ENCODE data around the gene KRT8. TPM values are rescaled to one million over a fixed set of nuclear protein-coding genes. Genes with fewer than 3 reads are reported as not detected.

Gene KRT8
- total and polyA plus RNA-seq, 2 of the 13 experiments (the other 11 are each of a cell fraction or from before 2014, with no cell fraction given), result 498 to 718 TPM

DNA sequence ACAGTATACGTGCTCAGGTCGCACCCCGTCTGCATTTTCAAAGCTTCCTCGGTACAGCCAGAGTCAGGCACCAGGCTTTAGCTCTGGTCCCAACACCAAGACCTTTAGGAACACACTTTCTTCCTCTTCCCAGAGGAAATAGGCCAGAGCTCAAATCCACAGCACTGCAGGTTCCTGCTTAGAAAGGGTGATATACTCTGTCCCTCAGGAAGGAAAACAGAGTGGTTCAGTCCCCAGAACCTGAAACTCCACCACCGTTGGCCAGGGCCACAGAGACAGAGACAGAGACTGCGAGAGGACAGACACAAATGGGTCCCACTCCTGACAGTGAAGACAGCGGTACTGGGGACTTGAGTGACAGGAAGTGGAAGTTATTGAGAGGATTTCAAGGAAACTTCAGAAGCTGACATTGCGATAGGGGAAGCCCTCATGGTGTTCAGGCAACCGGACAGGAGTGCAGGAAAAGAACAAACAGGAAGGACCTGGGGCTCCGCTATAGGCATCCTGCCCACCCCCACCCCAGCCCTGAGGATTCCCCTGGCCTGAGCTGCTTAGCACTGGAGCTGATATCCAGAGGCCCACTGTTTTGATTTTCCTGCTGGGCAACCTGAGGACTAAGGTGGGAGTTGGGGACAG lies 5.5 kb upstream of the KRT8 start (continued):
- TF ChIP-seq SAP130 (CRISPR knock-in tag; IDR thresholded peaks at IDR 0.05; ENCODE audit: low read depth) (0 out of 2 replicates have a peak, but pooled peaks have one; percentile 39), SP4 (CRISPR knock-in tag; IDR thresholded peaks at IDR 0.05) (peak; percentile 35; the same call in 1 of the 2 replicates)
- TF ChIP-seq, protein P1, sequence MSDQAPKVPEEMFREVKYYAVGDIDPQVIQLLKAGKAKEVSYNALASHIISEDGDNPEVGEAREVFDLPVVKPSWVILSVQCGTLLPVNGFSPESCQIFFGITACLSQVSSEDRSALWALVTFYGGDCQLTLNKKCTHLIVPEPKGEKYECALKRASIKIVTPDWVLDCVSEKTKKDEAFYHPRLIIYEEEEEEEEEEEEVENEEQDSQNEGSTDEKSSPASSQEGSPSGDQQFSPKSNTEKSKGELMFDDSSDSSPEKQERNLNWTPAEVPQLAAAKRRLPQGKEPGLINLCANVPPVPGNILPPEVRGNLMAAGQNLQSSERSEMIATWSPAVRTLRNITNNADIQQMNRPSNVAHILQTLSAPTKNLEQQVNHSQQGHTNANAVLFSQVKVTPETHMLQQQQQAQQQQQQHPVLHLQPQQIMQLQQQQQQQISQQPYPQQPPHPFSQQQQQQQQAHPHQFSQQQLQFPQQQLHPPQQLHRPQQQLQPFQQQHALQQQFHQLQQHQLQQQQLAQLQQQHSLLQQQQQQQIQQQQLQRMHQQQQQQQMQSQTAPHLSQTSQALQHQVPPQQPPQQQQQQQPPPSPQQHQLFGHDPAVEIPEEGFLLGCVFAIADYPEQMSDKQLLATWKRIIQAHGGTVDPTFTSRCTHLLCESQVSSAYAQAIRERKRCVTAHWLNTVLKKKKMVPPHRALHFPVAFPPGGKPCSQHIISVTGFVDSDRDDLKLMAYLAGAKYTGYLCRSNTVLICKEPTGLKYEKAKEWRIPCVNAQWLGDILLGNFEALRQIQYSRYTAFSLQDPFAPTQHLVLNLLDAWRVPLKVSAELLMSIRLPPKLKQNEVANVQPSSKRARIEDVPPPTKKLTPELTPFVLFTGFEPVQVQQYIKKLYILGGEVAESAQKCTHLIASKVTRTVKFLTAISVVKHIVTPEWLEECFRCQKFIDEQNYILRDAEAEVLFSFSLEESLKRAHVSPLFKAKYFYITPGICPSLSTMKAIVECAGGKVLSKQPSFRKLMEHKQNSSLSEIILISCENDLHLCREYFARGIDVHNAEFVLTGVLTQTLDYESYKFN (CRISPR knock-in tag; conservative IDR thresholded peaks at IDR 0.05), result 0 out of 2 replicates have a peak, but pooled peaks have one; percentile 21
- TF ChIP-seq, protein P2, sequence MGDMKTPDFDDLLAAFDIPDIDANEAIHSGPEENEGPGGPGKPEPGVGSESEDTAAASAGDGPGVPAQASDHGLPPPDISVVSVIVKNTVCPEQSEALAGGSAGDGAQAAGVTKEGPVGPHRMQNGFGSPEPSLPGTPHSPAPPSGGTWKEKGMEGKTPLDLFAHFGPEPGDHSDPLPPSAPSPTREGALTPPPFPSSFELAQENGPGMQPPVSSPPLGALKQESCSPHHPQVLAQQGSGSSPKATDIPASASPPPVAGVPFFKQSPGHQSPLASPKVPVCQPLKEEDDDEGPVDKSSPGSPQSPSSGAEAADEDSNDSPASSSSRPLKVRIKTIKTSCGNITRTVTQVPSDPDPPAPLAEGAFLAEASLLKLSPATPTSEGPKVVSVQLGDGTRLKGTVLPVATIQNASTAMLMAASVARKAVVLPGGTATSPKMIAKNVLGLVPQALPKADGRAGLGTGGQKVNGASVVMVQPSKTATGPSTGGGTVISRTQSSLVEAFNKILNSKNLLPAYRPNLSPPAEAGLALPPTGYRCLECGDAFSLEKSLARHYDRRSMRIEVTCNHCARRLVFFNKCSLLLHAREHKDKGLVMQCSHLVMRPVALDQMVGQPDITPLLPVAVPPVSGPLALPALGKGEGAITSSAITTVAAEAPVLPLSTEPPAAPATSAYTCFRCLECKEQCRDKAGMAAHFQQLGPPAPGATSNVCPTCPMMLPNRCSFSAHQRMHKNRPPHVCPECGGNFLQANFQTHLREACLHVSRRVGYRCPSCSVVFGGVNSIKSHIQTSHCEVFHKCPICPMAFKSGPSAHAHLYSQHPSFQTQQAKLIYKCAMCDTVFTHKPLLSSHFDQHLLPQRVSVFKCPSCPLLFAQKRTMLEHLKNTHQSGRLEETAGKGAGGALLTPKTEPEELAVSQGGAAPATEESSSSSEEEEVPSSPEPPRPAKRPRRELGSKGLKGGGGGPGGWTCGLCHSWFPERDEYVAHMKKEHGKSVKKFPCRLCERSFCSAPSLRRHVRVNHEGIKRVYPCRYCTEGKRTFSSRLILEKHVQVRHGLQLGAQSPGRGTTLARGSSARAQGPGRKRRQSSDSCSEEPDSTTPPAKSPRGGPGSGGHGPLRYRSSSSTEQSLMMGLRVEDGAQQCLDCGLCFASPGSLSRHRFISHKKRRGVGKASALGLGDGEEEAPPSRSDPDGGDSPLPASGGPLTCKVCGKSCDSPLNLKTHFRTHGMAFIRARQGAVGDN (CRISPR knock-in tag; IDR thresholded peaks at IDR 0.05), result peak; percentile 38; the same call in 1 of the 2 replicates
